ENCODE data around the gene MBNL3. TPM values are rescaled to one million over a fixed set of nuclear protein-coding genes. Genes with fewer than 3 reads are reported as not detected.
"Not testable (repeated sequence)": the region's sequence is repeated elsewhere in the genome, so short reads cannot be mapped to it uniquely, and the experiment has no call there.

The MBNL3 gene
- total RNA-seq, 1 experiment from 2014 or later, result 2.6 TPM

DNA sequence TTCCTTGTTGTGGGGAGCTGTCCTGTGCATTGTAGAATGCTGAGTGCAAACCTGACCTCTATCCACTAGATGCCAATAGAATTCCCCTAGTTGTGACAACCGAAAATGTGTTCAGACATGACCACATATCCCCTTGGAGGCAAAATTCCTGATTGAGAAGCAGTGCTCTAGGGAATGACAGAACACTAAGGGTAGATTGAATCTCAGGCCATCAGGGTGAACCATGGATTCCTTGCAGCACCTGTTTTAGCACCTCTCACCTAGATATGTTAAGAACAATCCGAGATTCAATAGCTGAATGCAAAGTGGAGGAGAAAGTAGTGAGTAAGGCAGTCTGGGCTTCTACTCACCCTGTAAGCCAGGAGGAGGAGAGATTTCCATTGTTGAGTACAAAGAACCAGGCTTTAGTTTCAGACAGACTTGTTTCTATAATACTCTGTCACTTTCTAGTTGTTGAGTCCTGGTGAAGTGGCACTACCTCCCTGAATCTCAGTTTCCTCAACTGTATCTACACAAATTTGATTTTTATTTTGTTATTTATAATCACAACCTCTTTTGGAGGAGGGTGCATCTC lies 158.6 kb downstream of the MBNL3 start:
- no peak overlapping the region for H2BK20ac ChIP-seq (ENCODE audit: low read depth, low read length, poor library complexity, severe bottlenecking)
- no peak overlapping the region for H3K23ac ChIP-seq (ENCODE audit: insufficient read length, low read depth, low read length)
- H2BK5ac ChIP-seq (ENCODE audit: insufficient read length, low read length), result no peak overlapping the region
- H4K8ac ChIP-seq (replicated peaks; ENCODE audit: insufficient read length, low read depth, low read length), result no peak overlapping the region
- Mint-ChIP-seq H3K27ac (no peak overlapping the region), H3K36me3 (ENCODE audit: insufficient read depth in 1 of 3, low read depth in 3 of 3) (no peaks in the 10 kb centered on the region), H3K9me3 (peaks cover 7 to 8% of the 10 kb centered on the region in 2 experiments; a peak in 3 of 5 replicates), H3K27me3 (ENCODE audit: low read depth) (peaks cover 3% of the 10 kb centered on the region), H3K4me3 (no peak overlapping the region), H3K4me1 (0 out of 4 replicates have a peak, but pooled peaks cover 0 to 3% of the 10 kb centered on the region in 2 experiments)
- H2BK120ac ChIP-seq (ENCODE audit: low read depth, low read length, poor library complexity, severe bottlenecking), result no peak overlapping the region
- H3K4ac ChIP-seq (ENCODE audit: low read depth, low read length), result no peak overlapping the region
- no peak for DNase-seq
- no peak overlapping the region for H4K5ac ChIP-seq (ENCODE audit: insufficient read length, low read depth, low read length)
- no peak overlapping the region for H3K56ac ChIP-seq (ENCODE audit: insufficient read length, low read depth, low read length)
- no peak overlapping the region for H3T11ph ChIP-seq (ENCODE audit: low read length)
- WGBS (ENCODE audit: extremely low coverage, insufficient read length, low lambda C conversion rate), result no CpG with 5 or more reads among the region's 2 CpGs
- no peaks in the 10 kb centered on the region for H3K79me2 ChIP-seq (ENCODE audit: insufficient read depth, low read length)
- no peak overlapping the region for H3K4me2 ChIP-seq (ENCODE audit: insufficient read depth, insufficient read length, low read length)
- no peak overlapping the region for H4K91ac ChIP-seq (ENCODE audit: insufficient read length, low read depth, low read length)
- H3K18ac ChIP-seq (ENCODE audit: insufficient read length, low read depth, low read length), result no peak overlapping the region
- H3K23me2 ChIP-seq (ENCODE audit: insufficient read length, low read depth, low read length, poor library complexity, severe bottlenecking), result no peaks in the 10 kb centered on the region
- no peak overlapping the region for H3K14ac ChIP-seq (ENCODE audit: insufficient read depth, low read length)
- H2AK5ac ChIP-seq (ENCODE audit: insufficient read length, low read length), result no peak overlapping the region
- H2BK15ac ChIP-seq (ENCODE audit: low read depth, low read length), result no peak overlapping the region
- no peak overlapping the region for H3K27ac ChIP-seq (ENCODE audit: insufficient read length, low read depth, low read length)
- H2AFZ ChIP-seq (ENCODE audit: low read length), result no peak overlapping the region
- H3K9ac ChIP-seq (ENCODE audit: extremely low read depth, insufficient read length, low read length), result no peak overlapping the region
- no peaks in the 10 kb centered on the region for H3K9me3 ChIP-seq (ENCODE audit: control insufficient read depth, low read depth, low read length)
- H3K27me3 ChIP-seq (ENCODE audit: insufficient read depth, low read length), result no peaks in the 10 kb centered on the region
- H3K4me1 ChIP-seq (ENCODE audit: insufficient read depth, low read length), result no peaks in the 10 kb centered on the region
- H3K79me1 ChIP-seq (ENCODE audit: insufficient read depth, low read depth, low read length, poor library complexity, severe bottlenecking), result no peaks in the 10 kb centered on the region
- H4K20me1 ChIP-seq (ENCODE audit: control insufficient read depth, insufficient read depth, insufficient read length), result no peaks in the 10 kb centered on the region
- TF ChIP-seq, protein P1, sequence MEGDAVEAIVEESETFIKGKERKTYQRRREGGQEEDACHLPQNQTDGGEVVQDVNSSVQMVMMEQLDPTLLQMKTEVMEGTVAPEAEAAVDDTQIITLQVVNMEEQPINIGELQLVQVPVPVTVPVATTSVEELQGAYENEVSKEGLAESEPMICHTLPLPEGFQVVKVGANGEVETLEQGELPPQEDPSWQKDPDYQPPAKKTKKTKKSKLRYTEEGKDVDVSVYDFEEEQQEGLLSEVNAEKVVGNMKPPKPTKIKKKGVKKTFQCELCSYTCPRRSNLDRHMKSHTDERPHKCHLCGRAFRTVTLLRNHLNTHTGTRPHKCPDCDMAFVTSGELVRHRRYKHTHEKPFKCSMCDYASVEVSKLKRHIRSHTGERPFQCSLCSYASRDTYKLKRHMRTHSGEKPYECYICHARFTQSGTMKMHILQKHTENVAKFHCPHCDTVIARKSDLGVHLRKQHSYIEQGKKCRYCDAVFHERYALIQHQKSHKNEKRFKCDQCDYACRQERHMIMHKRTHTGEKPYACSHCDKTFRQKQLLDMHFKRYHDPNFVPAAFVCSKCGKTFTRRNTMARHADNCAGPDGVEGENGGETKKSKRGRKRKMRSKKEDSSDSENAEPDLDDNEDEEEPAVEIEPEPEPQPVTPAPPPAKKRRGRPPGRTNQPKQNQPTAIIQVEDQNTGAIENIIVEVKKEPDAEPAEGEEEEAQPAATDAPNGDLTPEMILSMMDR (conservative IDR thresholded peaks at IDR 0.05), result no peak
- H2BK12ac ChIP-seq (ENCODE audit: insufficient read length, low read depth, low read length), result no peak overlapping the region

DNA sequence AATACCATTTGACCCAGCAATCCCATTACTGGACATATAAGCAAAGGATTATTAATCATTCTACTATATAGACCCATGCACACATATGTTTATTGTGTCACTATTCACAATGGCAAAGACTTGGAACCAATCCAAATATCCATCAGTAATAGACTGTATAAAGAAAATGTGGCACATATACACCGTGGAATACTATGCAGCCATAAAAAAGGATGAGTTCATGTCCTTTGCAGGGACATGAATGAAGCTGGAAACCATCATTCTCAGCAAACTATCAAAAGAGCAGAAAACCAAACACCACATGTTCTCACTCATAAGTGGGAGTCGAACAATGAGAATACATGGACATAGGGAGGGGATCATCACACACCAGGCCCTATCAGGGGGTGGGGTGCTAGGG lies 161.9 kb downstream of the MBNL3 start:
- no CpG with 5 or more reads among the region's 2 CpGs for WGBS (ENCODE audit: extremely low coverage, insufficient read length, low lambda C conversion rate)
- H2AK5ac ChIP-seq (ENCODE audit: insufficient read length, low read length); H3K27me3 ChIP-seq (ENCODE audit: insufficient read depth, low read length): not testable (repeated sequence)

More for the DNA sequence above, 161.9 kb downstream of the MBNL3 start:
- H4K91ac ChIP-seq (ENCODE audit: insufficient read length, low read depth, low read length); H3K9me3 ChIP-seq (ENCODE audit: control insufficient read depth, low read depth, low read length); H2BK120ac ChIP-seq (ENCODE audit: low read depth, low read length, poor library complexity, severe bottlenecking); H3K9me3 Mint-ChIP-seq; H3K23me2 ChIP-seq (ENCODE audit: insufficient read length, low read depth, low read length, poor library complexity, severe bottlenecking); H3K18ac ChIP-seq (ENCODE audit: insufficient read length, low read depth, low read length); H3K4me2 ChIP-seq (ENCODE audit: insufficient read depth, insufficient read length, low read length); H3K27ac ChIP-seq (ENCODE audit: insufficient read length, low read depth, low read length); H3K79me2 ChIP-seq (ENCODE audit: insufficient read depth, low read length); H3K79me1 ChIP-seq (ENCODE audit: insufficient read depth, low read depth, low read length, poor library complexity, severe bottlenecking); H3K36me3 Mint-ChIP-seq (ENCODE audit: insufficient read depth in 1 of 3, low read depth in 3 of 3); H3K4me3 Mint-ChIP-seq; H3K27ac Mint-ChIP-seq; H3K56ac ChIP-seq (ENCODE audit: insufficient read length, low read depth, low read length); H3K4me1 Mint-ChIP-seq; H4K5ac ChIP-seq (ENCODE audit: insufficient read length, low read depth, low read length); H3K23ac ChIP-seq (ENCODE audit: insufficient read length, low read depth, low read length); H2BK5ac ChIP-seq (ENCODE audit: insufficient read length, low read length); H2AFZ ChIP-seq (ENCODE audit: low read length); H2BK15ac ChIP-seq (ENCODE audit: low read depth, low read length); H4K8ac ChIP-seq (replicated peaks; ENCODE audit: insufficient read length, low read depth, low read length); H4K20me1 ChIP-seq (ENCODE audit: control insufficient read depth, insufficient read depth, insufficient read length); H3K4ac ChIP-seq (ENCODE audit: low read depth, low read length); H3K9ac ChIP-seq (ENCODE audit: extremely low read depth, insufficient read length, low read length); H3T11ph ChIP-seq (ENCODE audit: low read length); H3K14ac ChIP-seq (ENCODE audit: insufficient read depth, low read length); H2BK12ac ChIP-seq (ENCODE audit: insufficient read length, low read depth, low read length); H3K4me1 ChIP-seq (ENCODE audit: insufficient read depth, low read length); H3K27me3 Mint-ChIP-seq (ENCODE audit: low read depth); H2BK20ac ChIP-seq (ENCODE audit: low read depth, low read length, poor library complexity, severe bottlenecking); DNase-seq: not testable (repeated sequence)
